HG02623 (cell line): Measurements from ENCODE around the gene BCL2L14.

Experiments used
- ATAC-seq: cut with Tn5 transposase; IDR thresholded peaks from one replicate; pipeline ENCODE4 v1.9.1; 2021; ENCODE audit warnings: moderate library complexity; ENCODE audit not compliant: unreplicated experiment

BCL2L14 gene

GRCh38 chr12:12070674-12071656, at the start of gene BCL2L14:
BCL2L14 (plus strand) TSS chr12:12070939; CDS start chr12:12079306, 8,367 bp downstream.
- ATAC-seq, result peak; percentile 52

GRCh38 chr12:12022306-12022936, 48.3 kb upstream of the BCL2L14 start:
- no peak for ATAC-seq

GRCh38 chr12:12023456-12023855, 47.3 kb upstream of the BCL2L14 start:
- ATAC-seq, result no peak

- peak; percentile 86 for ATAC-seq
Observed at GRCh38 chr12:12024911-12025682, 45.6 kb upstream of the BCL2L14 start.

GRCh38 chr12:12025799-12026386, 44.8 kb upstream of the BCL2L14 start:
- no peak for ATAC-seq

GRCh38 chr12:12028668-12029402, 41.9 kb upstream of the BCL2L14 start:
- no peak for ATAC-seq

GRCh38 chr12:12029653-12030052, 41.1 kb upstream of the BCL2L14 start:
- no peak for ATAC-seq

GRCh38 chr12:12032260-12032791, 38.4 kb upstream of the BCL2L14 start:
- ATAC-seq, result no peak

- no peak for ATAC-seq
Observed at GRCh38 chr12:12032851-12033797, 37.6 kb upstream of the BCL2L14 start.

GRCh38 chr12:12033824-12034223, 36.9 kb upstream of the BCL2L14 start:
- ATAC-seq, result no peak

- no peak for ATAC-seq
Observed at GRCh38 chr12:12034344-12034743, 36.4 kb upstream of the BCL2L14 start.

- no peak for ATAC-seq
Observed at GRCh38 chr12:12035229-12035628, 35.5 kb upstream of the BCL2L14 start.

GRCh38 chr12:12036901-12037300, 33.8 kb upstream of the BCL2L14 start:
- ATAC-seq, result no peak

- no peak for ATAC-seq
Observed at GRCh38 chr12:12039897-12040296, 30.8 kb upstream of the BCL2L14 start.

GRCh38 chr12:12046401-12046800, 24.3 kb upstream of the BCL2L14 start:
- no peak for ATAC-seq

- ATAC-seq, result no peak
Observed at GRCh38 chr12:12047682-12048081, 23.1 kb upstream of the BCL2L14 start.

- ATAC-seq, result no peak
Observed at GRCh38 chr12:12048266-12048665, 22.5 kb upstream of the BCL2L14 start.

GRCh38 chr12:12048714-12049113, 22.0 kb upstream of the BCL2L14 start:
- ATAC-seq, result no peak

GRCh38 chr12:12051668-12052067, 19.1 kb upstream of the BCL2L14 start:
- ATAC-seq, result no peak
